GM19193 (cell line): ENCODE measurements around the gene AHNAK.

Experiments used
- POLR2A ChIP-seq: IDR thresholded peaks from 4 replicates; pipeline ENCODE4 v1.6.1; 2011; ENCODE audit not compliant: insufficient read depth, insufficient read length; ENCODE audit errors: extremely low read depth

Gene AHNAK

GRCh38 chr11:62555464-62556107 lies 9.0 kb upstream of the AHNAK start:
- peak; percentile 40 for TF ChIP-seq POLR2A

GRCh38 chr11:62554387-62555167 lies 8.0 kb upstream of the AHNAK start:
- no peak for TF ChIP-seq POLR2A

- no peak for TF ChIP-seq POLR2A
These were observed 7.3 kb upstream of the AHNAK start for GRCh38 chr11:62553839-62554361.

- TF ChIP-seq POLR2A: no peak
These were observed 6.7 kb upstream of the AHNAK start for GRCh38 chr11:62553080-62553838.

- TF ChIP-seq POLR2A: no peak
These were observed 6.0 kb upstream of the AHNAK start for GRCh38 chr11:62552485-62553079.

- no peak for TF ChIP-seq POLR2A
These were observed 2.1 kb upstream of the AHNAK start for GRCh38 chr11:62548545-62549335.

GRCh38 chr11:62547691-62548281 lies 1.2 kb upstream of the AHNAK start:
- no peak for TF ChIP-seq POLR2A

- TF ChIP-seq POLR2A: no peak
These were observed 471 bp upstream of the AHNAK start for GRCh38 chr11:62546929-62547625.

GRCh38 chr11:62545437-62546243 lies 966 bp downstream of the AHNAK start:
- no peak for TF ChIP-seq POLR2A

- peak; percentile 7 for TF ChIP-seq POLR2A
These were observed 1.8 kb downstream of the AHNAK start for GRCh38 chr11:62544581-62545436.

GRCh38 chr11:62543680-62544444 lies 2.7 kb downstream of the AHNAK start:
- TF ChIP-seq POLR2A: no peak
